HG03460 (cell line): ENCODE results near the gene DOK3.

Source experiments
- ATAC-seq: cut with Tn5 transposase; IDR thresholded peaks from one replicate; pipeline ENCODE4 v1.9.1; 2021; ENCODE audit not compliant: unreplicated experiment

DOK3 gene

DNA sequence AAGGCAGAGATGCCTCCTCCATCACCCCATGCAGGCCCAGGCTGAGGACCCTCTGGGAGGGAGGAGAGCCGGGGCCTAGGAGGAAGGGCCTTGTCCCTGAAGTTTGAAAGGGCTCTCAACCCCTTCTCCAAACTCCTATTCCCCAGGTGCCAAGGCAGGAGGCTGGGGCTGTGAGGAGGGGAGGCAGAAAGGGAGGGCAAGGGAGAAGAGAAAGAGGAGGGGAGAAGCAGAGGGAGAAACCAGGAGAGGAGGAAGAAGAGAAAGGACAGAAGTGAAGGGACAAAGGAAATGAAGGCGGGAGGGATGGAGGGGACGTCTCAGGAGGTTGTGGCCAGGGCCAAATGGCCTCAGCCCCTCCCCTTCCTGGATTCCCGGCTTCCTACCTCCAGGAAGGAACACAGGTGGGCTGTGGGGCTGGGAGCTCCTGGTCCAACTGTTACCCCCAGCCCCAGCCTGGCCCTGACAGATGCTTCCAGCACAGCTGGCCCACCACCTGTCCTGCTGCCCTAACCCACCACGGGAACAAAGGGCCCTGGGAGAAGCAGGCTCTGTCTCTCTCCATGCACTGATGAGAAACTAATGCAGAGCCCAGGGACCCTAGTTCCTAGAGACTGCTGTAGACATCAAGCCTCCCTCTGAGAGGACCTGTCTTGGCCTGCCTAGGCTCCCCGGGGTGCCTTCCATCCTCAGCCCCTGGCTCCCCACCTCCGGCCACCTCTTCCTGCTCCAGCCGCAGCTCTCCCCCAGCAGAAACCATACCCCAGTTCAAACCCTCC lies 39.7 kb downstream of the DOK3 start:
- no peak for ATAC-seq

DNA sequence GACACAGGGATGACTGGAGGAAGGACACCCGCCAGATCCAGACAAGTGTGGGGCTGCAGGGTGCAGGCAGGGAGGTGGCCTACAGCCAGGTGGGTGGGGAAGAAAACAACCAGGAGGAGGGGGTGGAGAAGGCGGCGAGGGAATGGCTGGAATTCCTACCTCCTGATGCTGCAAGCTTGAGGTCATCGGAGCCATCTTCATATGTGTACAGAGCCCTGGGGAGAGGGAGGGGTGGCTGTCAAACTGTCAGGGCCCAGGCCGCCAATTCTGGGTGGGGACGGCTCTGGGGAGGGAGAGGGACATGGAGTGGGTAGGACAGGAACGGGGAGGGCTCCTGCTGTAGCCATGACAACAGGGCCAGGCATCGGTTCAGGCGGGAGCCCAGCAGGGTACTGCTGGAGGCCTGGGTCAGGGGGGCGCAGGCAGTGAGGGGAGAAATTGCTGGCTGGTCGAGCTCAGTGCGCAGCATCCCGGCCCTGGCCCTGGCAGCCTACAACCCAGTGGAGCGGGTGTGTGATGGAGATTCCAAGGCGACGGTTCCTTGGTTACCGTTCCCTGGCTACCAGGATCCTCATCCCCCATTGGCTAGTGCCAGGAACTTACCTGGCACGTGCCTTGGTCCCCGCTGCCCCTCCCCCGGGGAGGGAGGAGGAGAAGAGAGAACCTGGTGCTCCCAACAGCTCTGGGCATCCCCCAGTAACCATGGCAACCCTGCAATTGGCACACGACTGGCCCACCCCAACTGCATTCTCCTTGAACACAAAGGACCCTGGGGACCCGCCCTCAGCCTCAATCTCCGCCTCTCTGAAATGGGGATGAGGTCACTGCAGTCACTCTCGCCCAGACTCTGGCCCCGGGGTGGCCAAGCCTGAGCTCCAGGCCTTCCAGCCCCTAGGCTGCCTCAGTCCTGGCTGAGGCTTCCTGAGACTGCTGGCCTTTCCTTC lies 40.7 kb downstream of the DOK3 start:
- ATAC-seq, result no peak

DNA sequence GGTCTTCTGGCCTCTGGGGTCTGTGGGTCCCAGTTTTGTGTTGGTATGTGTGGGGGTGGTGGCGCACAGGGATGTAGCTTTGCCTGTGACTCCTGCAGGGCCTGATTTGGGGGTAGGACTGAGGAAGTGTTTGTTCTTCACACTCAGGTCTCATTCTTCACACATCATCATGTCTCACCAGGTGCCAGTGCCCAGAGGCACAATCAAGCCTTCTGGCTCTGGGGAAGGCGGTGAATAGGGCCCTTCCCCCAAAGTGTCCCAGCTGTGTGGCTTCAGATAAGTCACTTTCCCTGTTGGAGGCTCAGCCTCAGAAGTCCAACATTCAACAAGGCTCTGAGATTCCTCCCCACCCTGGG lies 41.3 kb downstream of the DOK3 start:
- ATAC-seq, result no peak

DNA sequence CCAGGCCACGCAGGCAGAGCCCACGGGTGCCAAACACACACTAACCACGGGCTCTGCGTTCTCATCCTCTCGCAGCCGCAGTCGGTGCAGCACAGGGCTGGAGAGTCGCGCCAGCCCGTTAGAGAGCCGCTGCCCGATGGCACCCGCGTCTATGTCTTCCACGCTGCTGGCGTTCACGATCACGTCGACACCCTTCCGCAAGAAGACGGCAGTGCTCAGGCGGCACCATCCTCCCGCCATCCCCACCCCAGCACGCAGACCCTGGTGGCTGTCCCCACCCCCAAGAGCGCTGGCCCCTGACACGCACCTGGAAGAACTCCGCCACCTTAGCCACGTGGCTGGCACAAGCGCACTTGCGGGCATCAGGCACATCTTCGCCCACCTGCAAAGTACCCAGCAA lies 42.2 kb downstream of the DOK3 start:
- no peak for ATAC-seq

DNA sequence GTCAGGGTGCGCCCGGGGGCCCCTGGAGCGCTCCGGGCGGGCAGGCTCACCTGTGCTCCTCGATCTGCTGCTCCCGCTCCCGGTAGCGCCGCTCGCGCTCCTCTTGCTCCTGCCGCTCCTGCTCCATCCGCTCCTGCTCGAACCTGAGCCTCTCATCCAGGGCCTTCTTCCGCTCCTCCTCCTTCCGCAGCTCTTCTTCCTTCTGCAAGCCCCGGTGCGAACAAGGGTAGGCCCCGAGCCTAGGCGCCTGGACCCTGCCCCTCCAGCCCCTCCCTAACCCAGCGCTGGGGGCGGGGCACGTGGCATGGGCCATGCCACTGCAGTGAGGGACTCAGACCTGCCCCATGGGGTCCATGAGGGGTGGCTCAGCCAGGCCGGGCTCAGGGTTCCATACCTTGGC lies 42.8 kb downstream of the DOK3 start:
- no peak for ATAC-seq

DNA sequence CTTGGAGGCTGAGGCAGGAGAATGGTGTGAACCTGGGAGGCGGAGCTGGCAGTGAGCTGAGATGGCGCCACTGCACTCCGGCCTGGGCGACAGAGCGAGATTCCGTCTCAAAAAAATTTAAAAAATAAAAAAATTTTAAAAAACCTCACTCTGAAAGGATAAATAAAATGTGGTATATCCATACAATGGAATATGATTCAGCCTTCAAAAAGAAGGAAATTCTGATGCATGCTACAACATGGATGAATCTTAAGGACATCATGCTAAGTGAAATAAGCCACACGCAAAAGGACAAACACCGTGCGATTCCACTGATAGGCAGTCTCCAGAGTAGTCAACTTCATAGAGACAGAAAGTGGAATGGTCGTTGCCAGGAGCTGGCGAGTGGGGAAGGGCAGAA lies 44.6 kb downstream of the DOK3 start:
- no peak for ATAC-seq

DNA sequence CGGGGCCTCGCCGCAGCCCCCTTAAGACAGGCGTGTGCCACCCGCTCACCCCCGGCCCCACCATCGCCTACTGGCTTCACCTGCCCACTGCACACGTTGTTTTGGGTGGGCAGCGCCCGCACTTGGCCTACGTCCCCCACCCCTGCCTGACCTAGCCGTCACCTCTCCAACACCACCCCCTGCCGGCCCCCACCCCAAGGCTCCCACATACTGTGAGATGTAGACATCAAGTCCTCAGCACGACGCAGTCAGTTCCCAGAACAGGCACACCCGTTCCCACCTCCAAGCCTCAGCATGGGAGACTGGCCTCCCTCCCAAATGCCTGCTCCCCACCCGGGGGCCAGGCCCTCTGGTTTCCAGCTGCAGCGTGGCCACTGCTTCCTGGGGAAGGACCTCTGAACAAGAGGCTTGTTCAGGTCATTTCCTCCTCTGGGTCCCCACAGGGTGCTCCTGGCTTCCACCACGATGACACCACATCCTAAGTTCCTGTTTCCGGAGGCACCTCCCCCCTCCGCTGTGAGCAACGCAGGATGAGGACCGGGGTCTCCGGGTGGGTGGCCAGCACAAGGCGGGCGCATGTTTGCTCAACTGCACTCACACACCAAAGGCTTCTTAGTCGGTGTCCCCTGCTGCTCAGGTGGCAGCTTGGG lies 47.5 kb downstream of the DOK3 start:
- no peak for ATAC-seq

DNA sequence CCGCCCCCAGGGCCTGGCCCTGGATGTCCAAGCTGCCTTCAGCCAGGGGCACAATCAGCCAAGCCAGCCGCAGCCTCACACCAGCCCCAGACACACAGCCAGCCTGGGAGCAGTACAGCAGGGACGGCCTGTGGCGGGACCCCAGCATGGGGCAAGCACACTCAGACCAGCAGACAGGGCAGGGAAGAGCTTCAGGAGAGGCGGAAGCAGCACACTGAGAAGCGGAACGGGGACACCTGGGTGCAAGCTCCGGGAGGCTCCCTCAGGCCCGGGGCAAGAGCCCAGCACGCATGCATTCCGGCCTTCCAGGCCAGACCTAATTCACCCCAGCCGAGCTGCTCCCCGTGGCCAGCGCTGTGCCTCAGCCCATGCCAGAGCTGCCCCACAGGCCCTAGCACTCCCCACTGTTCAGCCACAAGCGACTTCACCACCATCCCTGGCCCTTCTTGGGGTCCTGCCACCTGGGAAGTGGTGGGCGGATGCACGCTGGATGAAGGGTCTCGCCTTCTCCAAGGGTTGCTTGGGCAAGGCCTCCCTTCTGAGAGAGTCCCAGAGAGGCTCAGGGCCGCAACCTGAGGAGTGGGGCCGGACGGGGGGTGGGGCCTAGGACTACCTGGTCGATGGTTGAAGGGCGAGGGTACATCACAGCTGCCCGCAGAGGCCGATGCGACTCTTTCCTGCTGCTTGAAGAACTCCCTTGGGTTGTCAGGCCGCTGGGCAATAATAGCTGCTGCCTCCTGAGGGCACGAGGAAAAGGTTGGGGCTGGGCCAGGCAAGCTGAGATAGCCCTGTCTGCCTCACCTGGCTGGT lies 49.6 kb downstream of the DOK3 start:
- ATAC-seq, result no peak

DNA sequence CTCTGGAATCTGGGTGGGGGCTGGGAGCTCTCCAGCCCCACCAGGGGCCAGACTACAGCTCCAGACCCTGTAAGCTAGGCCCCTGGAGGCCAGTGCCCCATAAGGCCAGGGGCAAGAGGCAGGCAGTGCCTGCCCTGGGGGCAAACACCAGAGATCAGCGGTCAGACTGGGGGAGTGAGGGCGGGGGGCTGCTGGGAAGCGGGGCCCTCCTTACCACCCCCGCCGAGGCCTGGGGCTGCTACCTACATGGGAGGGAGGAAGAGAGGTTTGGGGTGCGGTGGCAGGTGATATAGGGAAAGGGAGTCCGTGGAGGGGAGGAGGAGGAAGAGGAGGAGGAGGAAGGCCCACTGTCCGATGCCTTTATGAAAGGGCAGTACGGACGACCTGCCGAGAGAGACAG lies 50.3 kb downstream of the DOK3 start:
- ATAC-seq, result no peak

DNA sequence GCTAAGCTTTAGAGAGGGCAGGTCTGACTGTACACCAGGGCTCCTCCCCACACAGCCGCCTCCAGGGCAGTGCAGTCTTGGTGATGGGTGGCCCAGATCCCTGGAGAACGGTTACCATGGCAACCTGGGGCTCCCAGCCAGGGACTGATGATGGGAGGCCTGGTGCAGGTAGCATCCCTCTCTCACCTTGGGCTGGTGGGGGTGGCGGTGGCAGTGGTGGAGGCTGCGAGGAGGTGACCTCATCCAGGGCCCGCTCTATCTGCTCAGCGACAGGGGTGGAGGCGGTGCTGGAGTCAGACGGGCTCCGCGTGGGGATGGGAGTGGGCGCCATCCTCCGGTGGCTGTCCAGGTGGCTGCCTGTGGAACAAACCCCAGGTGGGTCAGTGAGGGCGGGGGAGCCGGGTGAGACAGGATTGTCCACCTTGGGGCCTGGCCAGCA lies 50.7 kb downstream of the DOK3 start:
- no peak for ATAC-seq

DNA sequence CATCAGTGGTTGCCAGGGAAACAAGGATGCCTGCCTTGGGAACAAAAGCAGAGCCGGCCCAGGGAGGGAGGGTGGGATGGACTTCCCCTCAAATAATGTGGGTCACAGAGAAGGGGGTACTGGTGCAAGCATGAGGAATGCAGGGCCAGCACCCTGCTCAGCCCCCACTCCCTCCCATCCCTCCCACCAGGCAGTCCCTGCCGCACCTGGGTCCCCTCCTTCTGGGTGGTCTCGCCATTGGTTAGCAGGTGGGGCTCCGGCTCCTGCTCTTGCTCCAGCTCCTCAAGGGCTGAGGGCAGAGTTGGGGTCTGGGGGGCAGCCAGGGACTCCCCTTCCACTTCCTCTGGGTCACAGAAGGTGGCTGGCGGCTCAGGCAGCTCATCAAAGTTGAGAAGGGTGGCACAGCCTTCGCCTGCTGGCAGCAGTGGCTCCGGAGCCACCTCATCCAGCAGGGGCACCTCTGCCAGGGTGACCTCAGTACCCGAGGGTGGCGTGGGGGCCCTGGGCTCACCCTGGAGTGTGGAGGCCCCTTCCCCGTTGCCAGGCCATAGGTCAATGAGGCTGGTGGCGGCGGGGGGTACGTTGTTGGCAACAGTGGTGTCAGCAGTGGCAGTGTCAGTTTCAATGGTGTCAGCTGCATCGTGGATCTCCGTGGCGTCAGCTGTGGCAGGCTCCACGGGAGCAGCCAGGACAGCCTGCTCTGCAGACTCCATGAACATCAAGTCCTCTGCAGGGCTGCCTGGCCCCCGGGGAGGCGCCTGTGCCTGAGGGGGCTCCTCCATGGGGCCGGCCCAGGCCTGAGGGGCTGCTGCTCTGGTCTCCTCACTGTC lies 51.6 kb downstream of the DOK3 start:
- no peak for ATAC-seq

DNA sequence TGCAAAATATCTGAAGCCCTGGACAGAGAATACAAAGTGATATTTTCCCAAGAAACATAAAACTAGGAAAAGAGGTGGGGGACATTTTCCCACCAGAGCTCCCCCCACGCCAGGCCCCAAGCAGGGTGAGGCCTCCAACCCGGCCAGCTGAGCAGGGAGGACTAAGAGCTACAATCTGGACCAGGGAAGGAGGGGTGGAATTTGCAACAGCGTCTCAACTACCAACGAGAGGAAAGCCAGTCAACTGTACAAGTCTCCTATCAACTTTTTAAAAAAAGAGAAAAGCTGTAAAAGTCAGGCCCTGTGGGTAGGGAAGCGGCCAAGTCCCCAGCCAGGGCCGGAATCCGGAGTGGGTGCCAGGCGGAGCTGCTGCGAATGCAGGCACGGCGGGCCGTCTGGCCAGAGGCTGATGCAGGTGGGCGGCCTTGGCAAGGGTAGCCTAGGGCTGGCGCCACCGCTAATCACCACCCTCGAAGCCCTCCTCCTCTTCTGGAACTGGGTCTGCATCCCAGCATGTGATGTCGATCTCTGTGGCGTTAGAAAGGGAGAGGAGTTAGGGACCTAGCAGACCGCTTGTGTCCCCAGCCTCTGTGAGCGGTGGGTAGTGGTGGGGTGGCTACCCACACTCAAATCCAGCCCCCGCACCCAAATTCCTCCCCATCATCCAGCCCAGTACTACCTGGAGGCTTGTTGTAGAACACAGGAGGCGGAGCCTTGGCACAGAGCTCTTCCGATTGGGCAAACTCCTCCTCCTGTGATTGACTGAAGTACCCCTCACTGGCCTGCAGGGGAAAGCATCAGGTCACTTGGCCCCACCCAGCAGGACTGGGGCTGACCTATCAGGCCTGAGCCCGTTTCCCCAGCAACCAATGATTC lies 52.4 kb downstream of the DOK3 start:
- ATAC-seq, result peak; percentile 34

DNA sequence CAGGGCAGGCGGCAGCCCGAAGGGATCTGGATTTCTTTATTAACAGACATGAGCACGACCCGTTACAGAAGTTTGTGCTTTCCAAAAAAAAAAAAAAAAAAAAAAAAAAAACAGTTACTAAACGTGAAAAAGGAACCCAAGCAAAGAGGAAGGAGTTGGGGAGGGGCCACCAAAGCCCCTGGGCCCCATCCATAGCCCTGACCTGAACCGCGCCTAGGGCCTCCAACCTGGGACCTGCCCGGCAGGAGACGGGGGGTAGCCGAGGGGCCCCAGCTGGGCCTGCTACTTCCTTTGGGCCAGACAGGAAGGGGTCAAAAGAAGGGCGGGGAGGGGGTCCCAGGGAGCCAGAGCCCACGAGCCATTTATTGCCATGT lies 53.0 kb downstream of the DOK3 start:
- ATAC-seq, result no peak

DNA sequence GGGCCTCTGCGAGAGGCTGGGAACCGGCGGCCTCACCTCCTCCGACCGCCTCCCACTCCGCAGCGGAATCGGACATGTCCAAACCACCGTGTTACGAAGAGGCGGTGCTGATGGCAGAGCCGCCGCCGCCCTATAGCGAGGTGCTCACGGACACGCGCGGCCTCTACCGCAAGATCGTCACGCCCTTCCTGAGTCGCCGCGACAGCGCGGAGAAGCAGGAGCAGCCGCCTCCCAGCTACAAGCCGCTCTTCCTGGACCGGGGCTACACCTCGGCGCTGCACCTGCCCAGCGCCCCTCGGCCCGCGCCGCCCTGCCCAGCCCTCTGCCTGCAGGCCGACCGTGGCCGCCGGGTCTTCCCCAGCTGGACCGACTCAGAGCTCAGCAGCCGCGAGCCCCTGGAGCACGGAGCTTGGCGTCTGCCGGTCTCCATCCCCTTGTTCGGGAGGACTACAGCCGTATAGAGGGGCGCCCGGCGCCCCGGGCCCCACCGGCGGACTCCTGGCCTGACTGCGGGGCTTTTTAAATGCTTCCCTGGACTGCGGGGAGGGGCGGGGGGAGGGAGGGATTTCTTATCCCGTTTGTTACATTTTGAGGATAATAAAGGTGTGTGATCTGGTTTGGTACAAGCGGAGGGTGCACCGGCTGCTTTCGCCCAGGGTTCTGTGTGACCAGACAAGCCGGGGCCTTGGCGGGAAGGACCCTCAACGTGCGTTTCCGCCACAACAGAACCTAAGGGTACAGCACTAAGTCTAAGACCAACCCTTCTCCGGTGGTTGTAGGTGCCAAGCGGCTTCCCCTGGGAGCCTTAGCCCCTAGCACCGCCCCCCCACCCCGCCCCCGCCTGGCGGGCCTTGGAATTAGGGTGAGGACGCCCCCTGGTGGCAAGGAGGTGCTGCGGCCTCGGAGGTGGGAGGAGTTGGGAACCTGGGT lies 53.7 kb downstream of the DOK3 start:
- peak; percentile 16 for ATAC-seq

DNA sequence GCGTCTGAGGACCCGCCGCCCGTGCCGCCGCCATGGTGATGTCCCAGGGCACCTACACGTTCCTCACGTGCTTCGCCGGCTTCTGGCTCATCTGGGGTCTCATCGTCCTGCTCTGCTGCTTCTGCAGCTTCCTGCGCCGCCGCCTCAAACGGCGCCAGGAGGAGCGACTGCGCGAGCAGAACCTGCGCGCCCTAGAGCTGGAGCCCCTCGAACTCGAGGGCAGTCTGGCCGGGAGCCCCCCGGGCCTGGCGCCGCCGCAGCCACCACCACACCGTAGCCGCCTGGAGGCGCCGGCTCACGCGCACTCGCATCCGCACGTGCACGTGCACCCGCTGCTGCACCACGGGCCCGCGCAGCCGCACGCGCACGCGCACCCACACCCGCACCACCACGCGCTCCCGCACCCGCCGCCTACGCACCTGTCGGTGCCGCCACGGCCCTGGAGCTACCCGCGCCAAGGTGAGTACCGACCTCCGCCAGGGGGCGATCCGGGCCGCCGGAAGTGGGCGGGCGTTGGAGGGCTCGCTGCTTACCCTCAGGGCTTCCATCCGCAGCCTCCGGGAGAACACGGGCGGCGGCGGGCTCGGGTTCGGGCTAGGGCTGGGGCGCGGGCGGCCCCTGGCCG lies 54.5 kb downstream of the DOK3 start:
- ATAC-seq, result peak; percentile 51

DNA sequence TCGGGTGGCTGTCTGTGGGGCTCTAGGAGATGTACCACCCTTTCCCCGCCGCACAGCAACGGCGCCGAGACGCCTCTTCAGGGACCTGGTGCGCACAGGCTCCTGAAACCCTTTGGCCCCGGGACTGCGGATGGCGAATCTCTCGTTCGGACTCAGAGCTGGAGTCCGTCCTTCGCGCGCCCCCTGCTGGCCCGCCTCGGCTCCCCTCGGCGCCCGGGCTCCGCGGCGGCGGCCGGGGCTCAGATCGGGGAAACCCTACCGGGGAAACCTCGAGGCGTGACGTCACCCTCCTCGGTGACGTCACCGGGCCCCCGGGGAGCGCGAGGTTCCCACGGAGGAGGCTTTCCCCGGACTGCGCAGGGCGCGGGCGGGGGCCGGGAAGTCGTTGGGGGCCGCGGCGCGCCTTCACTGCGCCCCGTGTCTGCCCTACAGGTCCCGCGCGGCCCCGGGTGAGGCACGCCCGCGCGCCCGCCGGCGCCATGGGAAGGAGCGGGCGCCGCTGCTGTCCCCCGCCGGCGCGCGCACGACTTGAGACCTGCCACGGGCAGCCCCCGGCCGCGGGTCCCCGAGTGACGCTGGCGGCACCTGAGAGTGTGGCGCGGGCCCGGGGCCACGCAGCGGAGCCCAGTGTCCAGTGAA lies 55.1 kb downstream of the DOK3 start:
- peak; percentile 44 for ATAC-seq

DNA sequence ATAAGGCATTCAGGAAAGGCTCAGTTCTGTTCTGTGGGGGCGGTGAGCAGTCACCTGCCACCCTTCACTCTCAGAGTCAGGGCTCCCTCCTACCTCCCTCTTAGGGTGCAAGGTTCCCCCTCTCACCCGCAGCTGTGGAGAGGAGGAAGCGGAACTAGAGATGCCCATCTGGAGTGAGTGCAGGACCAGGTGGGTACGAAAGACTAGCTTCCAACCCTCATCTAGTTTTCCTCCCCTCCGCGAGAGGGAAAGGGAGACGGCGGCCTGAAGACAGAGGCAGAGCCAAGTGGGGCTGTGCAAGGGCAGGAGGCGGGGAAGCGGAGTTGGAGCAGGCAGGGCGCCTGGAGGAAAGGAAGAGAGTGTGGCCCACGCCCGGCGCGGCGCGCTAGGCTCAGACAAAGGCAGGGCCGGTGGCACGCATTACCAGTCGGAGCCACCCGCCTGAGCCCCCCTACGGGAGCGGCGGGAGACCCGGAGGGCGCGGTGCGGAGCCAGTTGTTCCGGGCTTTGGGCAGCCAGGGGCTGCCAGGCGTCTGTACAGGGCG lies 55.7 kb downstream of the DOK3 start:
- no peak for ATAC-seq
